ENCODE measurements around the gene UCHL5.

- TF ChIP-seq CTCF (IDR thresholded peaks at IDR 0.05): no peak
- TF ChIP-seq POLR2A (IDR thresholded peaks at IDR 0.05): no peak
Observed at GRCh38 chr1:192962901-192963300, 96.3 kb downstream of the UCHL5 start.
